NB4 (cell line): ENCODE results near the gene C12orf42.

Experiments used
- DNase-seq: peaks from one replicate; pipeline ENCODE4 v3.0.0; 2010; ENCODE audit warnings: low read depth
- H3K4me3 ChIP-seq: one replicate; pipeline ENCODE4 v1.5.1; 2011; ENCODE audit warnings: mild to moderate bottlenecking, low read depth, low read length, moderate library complexity
- MYC ChIP-seq: IDR thresholded peaks from 2 replicates; pipeline ENCODE4 v1.6.1; 2011; ENCODE audit warnings: low read depth, low read length
- POLR2A ChIP-seq: IDR thresholded peaks from 2 replicates; pipeline ENCODE4 v1.6.1; 2011; ENCODE audit warnings: mild to moderate bottlenecking; ENCODE audit not compliant: insufficient read length; ENCODE audit errors: extremely low read depth
- TF ChIP-seq, protein P1 (sequence below): IDR thresholded peaks from 2 replicates; pipeline ENCODE4 v1.6.1; 2011; ENCODE audit warnings: low read depth, low read length
- TF ChIP-seq, protein P2 (sequence below): IDR thresholded peaks from one replicate; pipeline ENCODE4 v1.5.1; 2012; ENCODE audit warnings: low read depth, low read length

C12orf42 gene

DNA sequence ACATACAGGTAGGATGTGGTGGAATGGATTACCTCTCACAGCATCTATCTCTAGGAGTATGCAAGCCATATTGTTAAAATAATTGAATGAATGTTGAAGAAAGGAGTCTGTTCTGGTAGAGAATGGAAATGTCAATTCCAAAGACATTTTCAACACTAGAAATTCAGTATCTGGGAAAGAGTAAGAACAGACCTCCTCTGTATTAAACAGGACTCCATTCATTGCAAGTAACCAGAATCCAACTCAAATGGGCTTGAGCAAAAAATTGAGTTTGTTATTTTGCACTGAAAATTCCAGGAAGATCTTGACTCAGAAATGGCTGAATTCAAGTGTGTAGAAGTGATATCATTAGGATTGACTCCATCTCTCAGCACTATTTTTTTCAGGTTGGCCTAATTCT, 168.1 kb downstream of the C12orf42 start:
- DNase-seq: no peak
- H3K4me3 ChIP-seq: no peak overlapping the region
- no peak for TF ChIP-seq POLR2A
- TF ChIP-seq MYC: no peak
- TF ChIP-seq, protein P1, sequence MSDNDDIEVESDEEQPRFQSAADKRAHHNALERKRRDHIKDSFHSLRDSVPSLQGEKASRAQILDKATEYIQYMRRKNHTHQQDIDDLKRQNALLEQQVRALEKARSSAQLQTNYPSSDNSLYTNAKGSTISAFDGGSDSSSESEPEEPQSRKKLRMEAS: no peak
- TF ChIP-seq, protein P2, sequence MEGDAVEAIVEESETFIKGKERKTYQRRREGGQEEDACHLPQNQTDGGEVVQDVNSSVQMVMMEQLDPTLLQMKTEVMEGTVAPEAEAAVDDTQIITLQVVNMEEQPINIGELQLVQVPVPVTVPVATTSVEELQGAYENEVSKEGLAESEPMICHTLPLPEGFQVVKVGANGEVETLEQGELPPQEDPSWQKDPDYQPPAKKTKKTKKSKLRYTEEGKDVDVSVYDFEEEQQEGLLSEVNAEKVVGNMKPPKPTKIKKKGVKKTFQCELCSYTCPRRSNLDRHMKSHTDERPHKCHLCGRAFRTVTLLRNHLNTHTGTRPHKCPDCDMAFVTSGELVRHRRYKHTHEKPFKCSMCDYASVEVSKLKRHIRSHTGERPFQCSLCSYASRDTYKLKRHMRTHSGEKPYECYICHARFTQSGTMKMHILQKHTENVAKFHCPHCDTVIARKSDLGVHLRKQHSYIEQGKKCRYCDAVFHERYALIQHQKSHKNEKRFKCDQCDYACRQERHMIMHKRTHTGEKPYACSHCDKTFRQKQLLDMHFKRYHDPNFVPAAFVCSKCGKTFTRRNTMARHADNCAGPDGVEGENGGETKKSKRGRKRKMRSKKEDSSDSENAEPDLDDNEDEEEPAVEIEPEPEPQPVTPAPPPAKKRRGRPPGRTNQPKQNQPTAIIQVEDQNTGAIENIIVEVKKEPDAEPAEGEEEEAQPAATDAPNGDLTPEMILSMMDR: no peak

DNA sequence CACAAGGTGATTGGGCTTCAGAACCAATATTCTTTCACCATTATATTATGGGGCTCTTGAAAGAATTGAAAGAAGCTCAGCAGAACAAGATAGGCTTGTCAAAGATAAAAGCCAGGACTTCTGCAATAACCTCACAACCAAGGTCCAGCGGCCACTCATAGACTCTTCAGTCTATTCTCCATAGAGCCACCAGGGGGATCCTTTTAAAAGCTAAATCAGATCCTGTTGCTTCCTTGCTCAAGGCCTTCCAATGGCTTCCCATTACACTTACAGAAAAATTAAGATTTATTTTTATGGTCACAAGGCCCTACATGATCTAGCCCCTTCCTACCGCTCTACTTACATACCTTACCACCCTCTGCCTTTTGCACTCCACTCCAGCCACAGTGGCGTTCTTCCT, 169.6 kb downstream of the C12orf42 start:
- no peak overlapping the region for H3K4me3 ChIP-seq
- TF ChIP-seq, protein P1: no peak
- TF ChIP-seq, protein P2: peak; percentile 55
- TF ChIP-seq MYC (no peak), POLR2A (no peak)
- DNase-seq: peak; percentile 40

DNA sequence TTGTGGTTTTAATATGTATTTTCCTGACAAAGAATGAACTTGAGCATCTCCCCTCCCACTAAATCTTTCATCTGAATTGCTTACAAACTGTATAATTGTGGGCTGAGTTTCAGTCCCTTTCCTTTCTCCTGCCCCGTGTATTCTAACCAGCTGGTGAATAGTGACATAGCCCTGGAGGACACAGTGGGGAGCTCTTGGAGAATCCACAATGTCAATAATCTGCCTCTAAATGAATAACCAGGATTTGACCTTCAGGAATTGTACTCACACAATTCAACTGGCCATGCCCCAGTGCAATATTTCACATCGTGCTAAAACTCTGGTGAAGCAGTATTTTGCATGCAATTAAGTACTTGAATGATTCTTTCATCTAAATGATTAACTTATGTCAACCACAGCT, 177.2 kb downstream of the C12orf42 start:
- DNase-seq: no peak
- TF ChIP-seq, protein P2: no peak
- TF ChIP-seq POLR2A: no peak
- H3K4me3 ChIP-seq: no peak overlapping the region

DNA sequence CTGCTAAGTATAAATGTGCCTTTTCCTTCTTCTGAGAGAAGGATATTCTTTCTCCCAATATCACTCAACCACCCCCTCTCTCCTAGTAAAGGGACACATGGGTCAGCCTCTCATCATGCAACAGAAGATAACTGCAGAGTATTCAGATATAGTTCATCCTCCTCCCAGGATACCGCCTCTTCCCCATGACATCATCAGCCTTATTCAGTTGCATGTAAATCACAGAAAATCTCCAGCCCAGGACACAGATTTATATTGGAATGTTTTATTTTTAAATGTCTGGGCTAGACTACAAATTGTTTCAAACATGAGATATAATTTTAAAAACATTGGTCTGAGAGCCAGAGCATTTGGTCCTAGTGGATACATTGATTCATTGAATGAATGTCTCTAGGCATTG, 178.5 kb downstream of the C12orf42 start:
- H3K4me3 ChIP-seq: no peak overlapping the region
- TF ChIP-seq, protein P1: no peak
- TF ChIP-seq MYC: no peak
- TF ChIP-seq, protein P2: no peak
- no peak for TF ChIP-seq POLR2A
- DNase-seq: no peak

DNA sequence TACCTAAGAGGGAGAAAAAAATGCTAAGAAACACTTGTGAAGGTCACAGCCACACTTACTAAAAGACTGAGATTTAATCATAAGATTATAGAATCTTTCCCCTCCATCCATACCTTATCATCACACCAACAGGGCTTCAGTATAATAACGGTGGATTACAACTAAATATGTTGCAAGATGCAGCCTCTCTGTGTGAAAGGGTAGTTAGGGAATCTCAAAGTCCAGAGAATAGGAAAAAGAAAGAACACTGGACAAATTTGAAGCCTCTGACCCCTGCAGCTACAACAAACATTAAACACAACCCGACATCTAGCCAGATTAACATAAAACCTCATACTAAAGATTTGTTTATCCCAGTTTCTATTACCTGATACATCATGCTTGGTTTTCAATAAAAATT, 181.0 kb downstream of the C12orf42 start:
- TF ChIP-seq POLR2A: no peak
- TF ChIP-seq, protein P1: no peak
- TF ChIP-seq, protein P2: no peak
- TF ChIP-seq MYC: no peak
- DNase-seq: no peak
- no peak overlapping the region for H3K4me3 ChIP-seq

DNA sequence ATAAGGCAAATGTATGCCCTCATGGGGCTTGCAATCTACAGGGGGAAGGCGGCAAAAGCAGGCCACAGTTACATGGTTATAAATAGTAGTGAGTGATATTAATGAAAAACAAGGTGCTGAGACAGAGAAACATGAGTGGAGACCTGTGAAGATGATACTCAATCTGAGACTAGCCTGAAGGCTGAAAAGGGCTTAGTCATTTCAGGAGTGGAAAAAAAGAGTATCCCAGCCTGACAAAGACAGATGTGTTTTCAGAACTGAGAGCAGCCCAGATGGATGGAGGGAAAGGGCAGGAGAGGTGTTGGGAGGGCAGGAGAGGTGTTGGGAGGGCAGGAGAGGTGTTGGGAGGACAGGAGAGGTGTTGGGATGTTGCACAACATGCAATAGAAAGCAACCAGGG, 181.9 kb downstream of the C12orf42 start:
- TF ChIP-seq, protein P1: no peak
- TF ChIP-seq, protein P2: no peak
- no peak for TF ChIP-seq POLR2A
- no peak for TF ChIP-seq MYC
- H3K4me3 ChIP-seq: no peak overlapping the region
- DNase-seq: no peak
